Keratinocyte (primary cell): Measurements from ENCODE around the gene TEP1. TPM values are rescaled to one million over a fixed set of nuclear protein-coding genes. Genes with fewer than 3 reads are reported as not detected.

Experiments used
- DNase-seq: peaks from one replicate; pipeline ENCODE4 v3.0.0-alpha.2; 2011; ENCODE audit warnings: low read depth, missing footprints, low spot score
- FAIRE-seq: peaks from 2 replicates; lab custom pipeline; 2011; peaks lifted over from hg19 to GRCh38; lab: Jason Lieb, UNC
- H2AFZ ChIP-seq: 2 replicates; pipeline ENCODE4 v1.6.0; 2012; ENCODE audit warnings: low read length, control low read depth, inconsistent platforms; ENCODE audit not compliant: control insufficient read depth
- H3K27ac ChIP-seq: 2 replicates; pipeline ENCODE4 v1.5.1; 2011; ENCODE audit warnings: low read length; ENCODE audit not compliant: control insufficient read depth, insufficient read depth
- H3K27me3 ChIP-seq: 3 replicates; pipeline ENCODE4 v1.6.0; 2011; ENCODE audit warnings: low read length; ENCODE audit not compliant: control insufficient read depth, insufficient read depth; ENCODE audit errors: extremely low read depth
- H3K36me3 ChIP-seq, 2 experiments: 2 replicates in 1 of 2; 3 replicates in 1 of 2; pipeline ENCODE4 v1.5.1; 2011; ENCODE audit warnings: low read length in 2 of 2, mild to moderate bottlenecking in 1 of 2; ENCODE audit not compliant: control insufficient read depth in 2 of 2, insufficient read depth in 2 of 2; ENCODE audit errors: extremely low read depth in 1 of 2
- H3K4me1 ChIP-seq: 3 replicates; pipeline ENCODE4 v1.5.1; 2011; ENCODE audit warnings: low read length; ENCODE audit not compliant: control insufficient read depth, insufficient read depth; ENCODE audit errors: extremely low read depth
- H3K4me2 ChIP-seq: 3 replicates; pipeline ENCODE4 v1.6.0; 2011; ENCODE audit warnings: low read depth, low read length; ENCODE audit not compliant: control insufficient read depth, insufficient read depth; ENCODE audit errors: extremely low read depth
- H3K4me3 ChIP-seq, 3 experiments: fragments of 200-600 bp in 1 of 3; sonication (generic) in 1 of 3; 2 replicates in 2 of 3; 3 replicates in 1 of 3; pipeline ENCODE4 v1.5.1; 2011 to 2016; ENCODE audit warnings: low read length in 3 of 3, mild to moderate bottlenecking in 3 of 3, control low read depth in 2 of 3, inconsistent platforms in 1 of 3, low read depth in 1 of 3, mixed read lengths in 1 of 3, mixed run types in 1 of 3, moderate library complexity in 1 of 3; ENCODE audit not compliant: control insufficient read depth in 2 of 3, insufficient read depth in 2 of 3; ENCODE audit errors: extremely low read depth in 1 of 3
- H3K79me2 ChIP-seq: 2 replicates; pipeline ENCODE4 v1.6.0; 2012; ENCODE audit warnings: low read length; ENCODE audit not compliant: control insufficient read depth, insufficient read depth
- H3K9ac ChIP-seq: 3 replicates; pipeline ENCODE4 v1.6.0; 2011; ENCODE audit warnings: low read length; ENCODE audit not compliant: control insufficient read depth, insufficient read depth; ENCODE audit errors: extremely low read depth
- H3K9me1 ChIP-seq: 3 replicates; pipeline ENCODE4 v1.6.0; 2011; ENCODE audit warnings: low read length; ENCODE audit not compliant: control insufficient read depth, insufficient read depth; ENCODE audit errors: extremely low read depth
- H3K9me3 ChIP-seq: 2 replicates; pipeline ENCODE4 v1.5.1; 2012; ENCODE audit warnings: low read depth, low read length; ENCODE audit not compliant: control insufficient read depth
- H4K20me1 ChIP-seq: 3 replicates; pipeline ENCODE4 v1.6.0; 2011; ENCODE audit warnings: low read length; ENCODE audit not compliant: control insufficient read depth, insufficient read depth; ENCODE audit errors: extremely low read depth
- CTCF ChIP-seq, 3 experiments: IDR thresholded peaks in 1 of 3; conservative IDR thresholded peaks in 1 of 3; optimal IDR thresholded peaks in 1 of 3; 2 replicates in 2 of 3; 3 replicates in 1 of 3; pipeline versions ENCODE3 to v1.5.1; 2011; ENCODE audit warnings: low read length in 3 of 3, mild to moderate bottlenecking in 3 of 3, moderate library complexity in 2 of 3, control low read depth in 1 of 3, inconsistent platforms in 1 of 3; ENCODE audit not compliant: insufficient read depth in 2 of 3; ENCODE audit errors: extremely low read depth in 1 of 3
- EZH2 ChIP-seq: IDR thresholded peaks from one replicate; pipeline ENCODE4 v1.6.1; 2012; ENCODE audit warnings: inconsistent platforms, mild to moderate bottlenecking, low read length, moderate library complexity
- dilution Hi-C: fragments of 300-500 bp; cut with MboI; formaldehyde crosslinking; loops from one replicate; pipeline ENCODE4 v1.7.0; 2020; ENCODE audit warnings: low sequenced_read_pairs; ENCODE audit not compliant: extremely low pct_ligation_motif_present
- polyA plus RNA-seq, 5 experiments: library from polyadenylated mRNA; depleted of rRNA in 3 of 5; stranded (reverse) in 3 of 5; stranded (forward) in 1 of 5; unstranded in 1 of 5; fragments of >200 nt; gene quantifications; 1 replicate in 1 of 5; 2 replicates in 3 of 5; 3 replicates in 1 of 5; pipeline versions ENCODE4 v1.2.1 to v1.2.3, GENCODE V29; 2011 to 2012; ENCODE audit warnings: missing spikeins in 2 of 5, low read depth in 1 of 5, low replicate concordance in 1 of 5

Gene TEP1
- polyA plus RNA-seq, 1 donor (not counting 4 experiments of a cell fraction or from before 2014, with no cell fraction given) = 16.6 TPM

GRCh38 chr14:20328705-20329104, 84.6 kb downstream of the TEP1 start:
- Histone ChIP-seq H3K27ac (no peak overlapping the region), H3K4me2 (no peak overlapping the region), H3K79me2 (peaks cover 70% of the 10 kb centered on the region), H2AFZ (no peak overlapping the region), H3K9me1 (no peaks in the 10 kb centered on the region), H3K9ac (no peak overlapping the region), H3K9me3 (no peaks in the 10 kb centered on the region), H3K27me3 (no peaks in the 10 kb centered on the region), H3K4me3 (no peak overlapping the region), H3K4me1 (peaks cover 19% of the 10 kb centered on the region), H3K36me3 (peaks cover 12 to 15% of the 10 kb centered on the region in 2 experiments), H4K20me1 (no peaks in the 10 kb centered on the region)
- dilution Hi-C loops = no loop called here
- no peak for TF ChIP-seq EZH2
- no peak for TF ChIP-seq CTCF (optimal IDR thresholded peaks at IDR 0.05 in 1 of 3, IDR thresholded peaks at IDR 0.05 in 1 of 3, conservative IDR thresholded peaks at IDR 0.05 in 1 of 3; ENCODE audit: extremely low read depth in 1 of 3, insufficient read depth in 2 of 3, low read length in 3 of 3)
- no peak for FAIRE-seq
- no peak for DNase-seq

GRCh38 chr14:20327005-20327869, 86.1 kb downstream of the TEP1 start:
- H2AFZ ChIP-seq = no peak overlapping the region
- H3K27ac ChIP-seq = no peak overlapping the region
- no peak for DNase-seq
- H3K36me3 ChIP-seq = peaks cover 14 to 17% of the 10 kb centered on the region in 2 experiments
- no peaks in the 10 kb centered on the region for H4K20me1 ChIP-seq
- dilution Hi-C loops = no loop called here
- H3K9ac ChIP-seq = no peak overlapping the region
- peaks cover 67% of the 10 kb centered on the region for H3K79me2 ChIP-seq
- no peak overlapping the region for H3K4me2 ChIP-seq
- TF ChIP-seq CTCF (optimal IDR thresholded peaks at IDR 0.05 in 1 of 3, IDR thresholded peaks at IDR 0.05 in 1 of 3, conservative IDR thresholded peaks at IDR 0.05 in 1 of 3; ENCODE audit: extremely low read depth in 1 of 3, insufficient read depth in 2 of 3, low read length in 3 of 3) (peak in 2 of 3 experiments; percentile 48 to 58), EZH2 (no peak)
- H3K9me1 ChIP-seq = no peaks in the 10 kb centered on the region
- peaks cover 14% of the 10 kb centered on the region for H3K4me1 ChIP-seq
- no peak overlapping the region for H3K4me3 ChIP-seq
- H3K9me3 ChIP-seq = no peaks in the 10 kb centered on the region
- H3K27me3 ChIP-seq = no peaks in the 10 kb centered on the region
- peak; percentile 63 for FAIRE-seq
